B cell (primary cell): Measurements from ENCODE around the gene SPOCK1. TPM values are rescaled to one million over a fixed set of nuclear protein-coding genes. Genes with fewer than 3 reads are reported as not detected.

Experiments
- ATAC-seq: fragments of 200-7000 bp; cut with Tn5 transposase; one replicate; pipeline ENCODE4 v1.10.0; 2021; ENCODE audit warnings: low read depth, mild to moderate bottlenecking, moderate number of reproducible peaks, moderate library complexity
- CTCF ChIA-PET: fragments of 350-600 bp; sonication (Branson Sonifier 250); formaldehyde crosslinking; loops from one replicate; lab custom pipeline; 2021; ENCODE audit warnings: antibody characterized with exemption, inconsistent platforms; lab: Charles Lee
- POLR2A ChIA-PET: fragments of 350-600 bp; sonication (Branson Sonifier 250); formaldehyde crosslinking; loops from one replicate; lab custom pipeline; 2021; ENCODE audit warnings: antibody characterized with exemption; lab: Charles Lee
- DNase-seq: peaks from one replicate; pipeline ENCODE4 v3.0.0; 2013
- H2AFZ ChIP-seq: 2 replicates; pipeline ENCODE4 v1.6.1; 2012; ENCODE audit warnings: mild to moderate bottlenecking, low read depth, low read length; ENCODE audit not compliant: insufficient read depth, poor library complexity, severe bottlenecking
- H3K27ac ChIP-seq, 2 donors: 1 replicate in 1 of 2; 2 replicates in 1 of 2; pipeline ENCODE4 v1.5.1; 2012 to 2013; ENCODE audit warnings: low read length in 2 of 2, mild to moderate bottlenecking in 2 of 2, moderate library complexity in 1 of 2
- H3K27me3 ChIP-seq, 4 experiments: fragments of 200-600 bp in 1 of 4; sonication (generic) in 1 of 4; replicated peaks in 1 of 4; 1 replicate in 2 of 4; 2 replicates in 2 of 4; pipeline versions ENCODE4 v1.6.1 to v1.7.0; 2013 to 2016; ENCODE audit warnings: low read length in 3 of 4, mild to moderate bottlenecking in 2 of 4, mixed read lengths in 1 of 4, moderate library complexity in 1 of 4; ENCODE audit not compliant: insufficient read depth in 4 of 4, control insufficient read depth in 3 of 4; ENCODE audit errors: control extremely low read depth in 1 of 4
- H3K36me3 ChIP-seq, 2 experiments: replicated peaks in 1 of 2; 1 replicate in 1 of 2; 2 replicates in 1 of 2; pipeline versions ENCODE4 v1.6.1 to v1.7.1; 2013; ENCODE audit warnings: low read length in 1 of 2; ENCODE audit not compliant: insufficient read depth in 2 of 2, control insufficient read depth in 1 of 2; ENCODE audit errors: control extremely low read depth in 1 of 2, extremely low read depth in 1 of 2
- H3K4me1 ChIP-seq, 2 donors: fragments of 200-600 bp in 1 of 2; sonication (generic) in 1 of 2; 1 replicate in 1 of 2; 2 replicates in 1 of 2; pipeline versions ENCODE4 v1.5.1 to v1.6.1; 2013 to 2017; ENCODE audit warnings: low read length in 2 of 2; ENCODE audit not compliant: control insufficient read depth in 2 of 2, insufficient read depth in 2 of 2
- H3K4me2 ChIP-seq: replicated peaks from 2 replicates; pipeline ENCODE3; 2012; ENCODE audit warnings: mild to moderate bottlenecking, low read depth, low read length; ENCODE audit not compliant: poor library complexity, severe bottlenecking
- H3K4me3 ChIP-seq, 5 experiments: fragments of 200-600 bp in 1 of 5; sonication (generic) in 1 of 5; 1 replicate in 3 of 5; 2 replicates in 2 of 5; pipeline versions ENCODE4 v1.5.1 to v1.7.0; 2011 to 2016; ENCODE audit warnings: low read length in 4 of 5, mild to moderate bottlenecking in 4 of 5, low read depth in 2 of 5, control low read depth in 1 of 5, moderate library complexity in 1 of 5; ENCODE audit not compliant: insufficient read depth in 1 of 5; ENCODE audit errors: control extremely low read depth in 1 of 5, extremely low read depth in 1 of 5
- H3K79me2 ChIP-seq: fragments of 200-600 bp; sonication (generic); one replicate; pipeline ENCODE4 v1.6.0; 2016; ENCODE audit warnings: low read length; ENCODE audit not compliant: control insufficient read depth, insufficient read depth
- H3K9ac ChIP-seq: fragments of 200-600 bp; sonication (generic); 2 replicates; pipeline ENCODE4 v1.6.1; 2017; ENCODE audit warnings: mild to moderate bottlenecking, low read length, moderate library complexity
- H3K9me3 ChIP-seq, 3 donors: one replicate each; pipeline versions ENCODE4 v1.6.1 to v1.7.1; 2013; ENCODE audit warnings: low read length in 2 of 3; ENCODE audit not compliant: control insufficient read depth in 2 of 3, insufficient read depth in 1 of 3; ENCODE audit errors: control extremely low read depth in 1 of 3
- H4K20me1 ChIP-seq: 2 replicates; pipeline ENCODE4 v1.6.0; 2012; ENCODE audit warnings: mild to moderate bottlenecking, low read length; ENCODE audit not compliant: insufficient read depth, control insufficient read depth, poor library complexity, severe bottlenecking
- H3K27ac Mint-ChIP-seq: one replicate; pipeline ENCODE4 v1.8.0; 2021; ENCODE audit warnings: mixed read lengths
- H3K27me3 Mint-ChIP-seq: one replicate; pipeline ENCODE4 v1.8.0; 2021; ENCODE audit warnings: mixed read lengths
- H3K4me1 Mint-ChIP-seq: one replicate; pipeline ENCODE4 v1.8.0; 2021; ENCODE audit warnings: mixed read lengths
- H3K4me3 Mint-ChIP-seq: one replicate; pipeline ENCODE4 v1.8.0; 2021; ENCODE audit warnings: mixed read lengths
- H3K9me3 Mint-ChIP-seq: one replicate; pipeline ENCODE4 v1.8.0; 2022; ENCODE audit warnings: mixed read lengths; ENCODE audit not compliant: insufficient read depth
- EZH2 ChIP-seq: IDR thresholded peaks from 2 replicates; pipeline ENCODE4 v1.6.1; 2012; ENCODE audit warnings: borderline replicate concordance, low read depth, mild to moderate bottlenecking, moderate library complexity, low read length; ENCODE audit not compliant: insufficient read depth, poor library complexity, severe bottlenecking
- WGBS: methylation state at CpG from one replicate; pipeline ENCODE4 v1.1.5; 2013; ENCODE audit warnings: missing lambda C conversion rate; ENCODE audit not compliant: insufficient coverage; 5-methylcytosine and 5-hydroxymethylcytosine counted together
- intact Hi-C: fragments of 100-400 bp; cut with micrococcal nuclease; formaldehyde crosslinking; loops from one replicate; pipeline ENCODE4 v1.10.0; 2022
- polyA plus RNA-seq: library from polyadenylated mRNA; depleted of rRNA; stranded (reverse); fragments of >200 nt; gene quantifications from 2 replicates; pipeline ENCODE4 v1.2.3, GENCODE V29; 2012
- total RNA-seq, 2 donors: library from RNA; stranded (reverse); fragments of 120-200 nt in 1 of 2; gene quantifications; 1 replicate in 1 of 2; 2 replicates in 1 of 2; pipeline versions ENCODE4 v1.2.3 to v1.2.4, GENCODE V29; 2013 to 2022
- TF ChIP-seq, protein P1 (sequence below): fragments of 200-600 bp; IDR thresholded peaks from one replicate; pipeline ENCODE4 v1.8.0; 2022; ENCODE audit warnings: antibody characterized with exemption, mild to moderate bottlenecking

The SPOCK1 gene
- total and polyA plus RNA-seq, 2 donors (not counting 1 experiment from before 2014, with no cell fraction given), result not detected

DNA sequence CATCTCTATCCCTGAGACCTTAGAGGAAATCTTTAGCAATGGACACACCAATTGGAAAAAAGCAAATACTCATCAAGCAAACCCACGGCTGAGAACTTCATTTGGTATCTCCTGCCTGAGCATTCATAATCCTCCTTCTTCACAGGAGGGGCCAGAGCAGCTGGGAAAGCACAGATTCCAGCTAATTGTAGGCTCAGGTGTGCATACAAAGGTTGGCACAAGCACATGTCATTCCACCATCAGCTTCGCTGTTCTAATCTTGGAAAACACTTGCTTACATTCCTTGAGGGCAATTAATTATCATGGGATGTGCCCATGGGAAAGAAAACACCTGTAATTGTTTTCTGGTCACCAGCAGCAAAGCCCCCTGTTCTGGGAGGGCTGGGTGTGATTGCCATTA lies 376.6 kb downstream of the SPOCK1 start:
- H4K20me1 ChIP-seq, result no peaks in the 10 kb centered on the region
- no peak overlapping the region for H3K4me3 Mint-ChIP-seq
- no peak overlapping the region for H3K27ac ChIP-seq
- H3K36me3 ChIP-seq, result no peaks in the 10 kb centered on the region
- no peak overlapping the region for H3K9ac ChIP-seq
- no peaks in the 10 kb centered on the region for H3K4me1 ChIP-seq
- WGBS, result 83% methylated on average over 2 of the region's 2 CpGs
- ATAC-seq, result no peak
- no peaks in the 10 kb centered on the region for H3K27me3 ChIP-seq
- no peaks in the 10 kb centered on the region for H3K4me1 Mint-ChIP-seq
- no peak overlapping the region for H3K4me3 ChIP-seq
- H3K4me2 ChIP-seq, result no peak overlapping the region
- no peaks in the 10 kb centered on the region for H3K79me2 ChIP-seq
- no peak for DNase-seq
- POLR2A ChIA-PET, result no interaction called here
- no peak overlapping the region for H2AFZ ChIP-seq
- CTCF ChIA-PET, result no interaction called here
- TF ChIP-seq, protein P1, sequence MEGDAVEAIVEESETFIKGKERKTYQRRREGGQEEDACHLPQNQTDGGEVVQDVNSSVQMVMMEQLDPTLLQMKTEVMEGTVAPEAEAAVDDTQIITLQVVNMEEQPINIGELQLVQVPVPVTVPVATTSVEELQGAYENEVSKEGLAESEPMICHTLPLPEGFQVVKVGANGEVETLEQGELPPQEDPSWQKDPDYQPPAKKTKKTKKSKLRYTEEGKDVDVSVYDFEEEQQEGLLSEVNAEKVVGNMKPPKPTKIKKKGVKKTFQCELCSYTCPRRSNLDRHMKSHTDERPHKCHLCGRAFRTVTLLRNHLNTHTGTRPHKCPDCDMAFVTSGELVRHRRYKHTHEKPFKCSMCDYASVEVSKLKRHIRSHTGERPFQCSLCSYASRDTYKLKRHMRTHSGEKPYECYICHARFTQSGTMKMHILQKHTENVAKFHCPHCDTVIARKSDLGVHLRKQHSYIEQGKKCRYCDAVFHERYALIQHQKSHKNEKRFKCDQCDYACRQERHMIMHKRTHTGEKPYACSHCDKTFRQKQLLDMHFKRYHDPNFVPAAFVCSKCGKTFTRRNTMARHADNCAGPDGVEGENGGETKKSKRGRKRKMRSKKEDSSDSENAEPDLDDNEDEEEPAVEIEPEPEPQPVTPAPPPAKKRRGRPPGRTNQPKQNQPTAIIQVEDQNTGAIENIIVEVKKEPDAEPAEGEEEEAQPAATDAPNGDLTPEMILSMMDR, result no peak
- no peak for TF ChIP-seq EZH2
- H3K27ac Mint-ChIP-seq, result no peak overlapping the region
- intact Hi-C loops, result no loop called here
- H3K9me3 Mint-ChIP-seq, result no peaks in the 10 kb centered on the region
- H3K27me3 Mint-ChIP-seq, result no peaks in the 10 kb centered on the region
- no peaks in the 10 kb centered on the region for H3K9me3 ChIP-seq

DNA sequence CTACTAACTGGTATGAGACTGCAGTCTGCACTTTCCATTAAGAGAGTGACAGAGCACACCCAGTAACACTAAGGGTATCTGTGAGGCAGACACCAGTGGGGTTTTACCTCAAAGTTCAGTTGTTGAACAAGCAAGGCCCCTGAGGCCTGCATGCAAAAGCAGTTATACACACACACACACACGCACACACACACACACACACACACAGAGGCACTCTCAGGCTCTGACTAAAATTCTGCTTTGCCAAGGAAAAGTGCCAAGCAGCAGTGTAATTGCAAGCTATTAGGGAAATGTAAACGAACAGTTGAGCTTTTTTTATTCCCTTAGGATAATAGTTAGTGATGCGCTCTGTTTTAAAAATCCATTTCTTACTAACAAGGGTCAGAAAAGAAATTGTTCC lies 377.1 kb downstream of the SPOCK1 start:
- Mint-ChIP-seq H3K4me1 (no peaks in the 10 kb centered on the region), H3K9me3 (no peaks in the 10 kb centered on the region), H3K4me3 (no peak overlapping the region), H3K27ac (no peak overlapping the region), H3K27me3 (no peaks in the 10 kb centered on the region)
- H3K9me3 ChIP-seq, result no peaks in the 10 kb centered on the region
- no peaks in the 10 kb centered on the region for H4K20me1 ChIP-seq
- no CpG with 5 or more reads among the region's 3 CpGs for WGBS
- no peak overlapping the region for H3K9ac ChIP-seq
- no peak overlapping the region for H2AFZ ChIP-seq
- no peak overlapping the region for H3K4me3 ChIP-seq
- DNase-seq (no peak), ATAC-seq (no peak)
- no peaks in the 10 kb centered on the region for H3K79me2 ChIP-seq
- intact Hi-C loops, result no loop called here
- no peak overlapping the region for H3K4me2 ChIP-seq
- H3K4me1 ChIP-seq, result no peaks in the 10 kb centered on the region
- ChIA-PET POLR2A (no interaction called here), CTCF (no interaction called here)
- no peaks in the 10 kb centered on the region for H3K36me3 ChIP-seq
- H3K27ac ChIP-seq, result no peak overlapping the region
- H3K27me3 ChIP-seq, result no peaks in the 10 kb centered on the region
- TF ChIP-seq, protein P1, result no peak
- TF ChIP-seq EZH2, result no peak
